Stimulated activated CD8-positive, alpha-beta memory T cell treated with anti-CD3 and anti-CD28 coated beads, Interleukin-2, amount 100 ng/mL, for 48 hours (primary cell): ENCODE results near the gene ERC2.
"Not testable (repeated sequence)": the region's sequence is repeated elsewhere in the genome, so short reads cannot be mapped to it uniquely, and the experiment has no call there.

Experiments used
- DNase-seq, 2 donors: peaks; one replicate each; pipeline ENCODE4 v3.0.0-alpha.2; 2020; ENCODE audit warnings: low read depth in 2 of 2

ERC2 gene

DNA sequence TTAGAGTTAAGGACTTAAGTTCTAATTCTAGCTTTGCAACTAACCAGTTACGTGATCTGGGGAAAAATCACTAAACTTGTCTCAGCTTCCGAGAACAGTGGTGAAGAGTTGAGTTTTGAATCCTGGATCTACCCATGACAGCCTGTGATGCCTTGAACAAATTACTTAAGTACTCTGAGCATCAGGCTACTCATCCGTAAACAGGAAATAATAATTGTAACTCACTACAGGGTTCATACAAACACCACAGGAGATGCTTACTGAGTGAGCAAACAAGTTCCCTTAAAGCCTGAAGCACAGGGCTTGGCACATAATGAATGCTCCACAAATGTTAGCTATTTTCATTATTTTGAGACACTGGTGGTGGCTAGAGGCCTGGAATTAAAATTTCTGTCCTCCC, 158.8 kb downstream of the ERC2 start:
- no peak for DNase-seq

GRCh38 chr3:56308471-56308870, 159.8 kb downstream of the ERC2 start:
- no peak for DNase-seq

DNA sequence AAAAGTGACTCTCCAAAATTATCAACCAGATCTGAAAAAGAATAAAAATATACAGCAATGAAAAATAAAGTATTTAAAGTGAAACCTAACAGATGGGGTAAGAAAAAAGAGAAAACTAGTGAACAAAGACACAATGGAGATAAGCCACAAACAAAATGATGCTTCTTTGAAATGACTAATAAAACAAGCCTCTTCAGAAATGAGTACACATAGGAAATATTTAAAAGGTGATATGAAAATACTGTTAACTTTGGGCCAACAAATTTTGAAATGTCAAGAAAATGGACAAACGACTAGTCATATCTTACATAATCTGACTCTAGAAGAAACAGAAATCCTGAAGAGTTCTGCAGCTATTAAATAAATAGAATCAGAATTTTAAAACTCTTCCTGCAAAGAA, 164.2 kb downstream of the ERC2 start:
- no peak for DNase-seq

GRCh38 chr3:56303487-56303886, 164.8 kb downstream of the ERC2 start:
- no peak for DNase-seq

- DNase-seq, result no peak
These were observed 165.8 kb downstream of the ERC2 start for GRCh38 chr3:56302417-56302816.

DNA sequence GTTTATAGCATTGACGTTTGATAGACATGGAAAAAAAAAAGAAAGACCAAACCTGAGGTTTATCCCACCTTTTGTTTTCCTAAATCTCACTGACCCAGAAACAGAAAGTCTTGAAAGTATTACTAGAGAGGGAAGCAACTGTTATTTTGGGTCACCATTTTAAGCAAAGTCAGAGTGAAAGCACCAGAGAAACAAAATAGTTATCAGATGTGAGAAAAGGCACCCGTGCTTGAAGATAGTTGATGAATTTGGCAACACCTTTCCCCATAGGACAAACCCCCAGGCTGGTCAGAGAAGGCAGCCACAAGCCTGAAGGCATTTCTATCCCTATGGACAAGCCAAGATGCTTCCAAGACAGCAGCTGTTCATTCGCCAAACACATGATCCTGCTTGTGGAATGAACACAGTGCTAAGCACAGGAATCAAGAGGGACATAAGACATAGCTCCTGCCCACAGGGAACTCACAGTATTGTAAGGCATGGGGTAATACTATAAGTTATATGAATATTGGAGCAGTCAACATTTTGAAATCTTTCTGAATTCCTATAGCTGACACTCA, 170.9 kb downstream of the ERC2 start:
- DNase-seq, result no peak

DNA sequence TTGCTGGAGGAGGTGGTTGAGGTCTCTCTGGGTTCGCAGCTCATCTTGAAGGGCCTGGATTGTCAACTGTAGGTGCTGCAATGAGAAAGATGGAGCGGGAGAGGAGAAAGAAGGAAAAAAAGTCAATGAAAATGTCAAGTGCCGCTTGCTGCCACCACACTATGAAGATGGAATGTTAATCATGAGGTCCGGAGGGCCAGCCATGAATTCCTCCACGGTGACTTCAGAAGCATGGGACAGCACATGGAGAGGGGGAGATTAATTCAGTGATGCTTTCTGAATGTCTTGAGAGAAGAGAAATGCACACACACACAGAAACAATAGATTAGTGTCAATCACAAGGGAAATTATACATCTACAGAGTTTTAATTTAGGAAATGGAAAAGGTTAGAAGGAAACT, 171.9 kb downstream of the ERC2 start:
- no peak for DNase-seq

- DNase-seq, result no peak
These were observed 173.1 kb downstream of the ERC2 start for GRCh38 chr3:56295161-56295560.

DNA sequence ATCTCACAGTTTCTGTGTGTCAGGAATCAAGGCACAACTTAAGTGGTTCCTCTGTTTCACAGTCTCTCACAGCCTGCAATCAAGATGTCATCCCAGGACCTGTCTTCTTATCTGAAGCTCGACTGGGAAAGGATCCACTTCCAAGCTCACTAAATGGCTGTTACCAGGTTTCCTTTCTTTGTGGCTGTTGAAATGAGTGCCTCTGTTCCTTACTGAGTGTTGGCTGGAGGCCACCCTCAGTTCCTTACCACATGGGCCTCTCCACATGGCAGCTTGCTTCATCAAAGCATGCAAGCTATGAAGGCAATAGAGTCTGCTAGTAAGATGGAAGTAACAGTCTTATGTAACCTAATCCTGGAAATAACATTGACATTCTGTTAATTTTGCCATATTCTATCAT, 174.0 kb downstream of the ERC2 start:
- no peak for DNase-seq

- DNase-seq, result no peak
These were observed 176.3 kb downstream of the ERC2 start for GRCh38 chr3:56291953-56292352.

DNA sequence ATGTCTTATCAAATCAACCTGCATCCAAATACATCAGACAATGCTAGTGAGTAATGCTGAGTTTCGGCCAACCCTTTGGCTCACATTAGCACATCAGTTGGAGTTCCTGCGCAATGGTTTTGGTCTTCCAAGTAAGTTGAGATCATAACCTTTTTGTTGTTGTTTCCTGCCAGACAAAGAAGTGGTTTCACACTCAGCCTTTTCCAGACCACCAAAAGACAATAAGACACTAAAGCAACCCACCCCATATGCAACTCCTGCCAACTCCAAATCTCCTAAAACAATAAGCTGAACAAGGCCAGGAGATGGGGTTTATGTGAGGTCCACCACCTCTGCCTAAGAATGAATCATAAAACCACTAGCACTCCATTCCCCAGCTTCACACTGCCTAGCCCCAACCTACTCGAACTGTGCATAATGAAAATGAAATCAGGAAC, 177.0 kb downstream of the ERC2 start:
- no peak for DNase-seq

GRCh38 chr3:56290374-56290773, 177.9 kb downstream of the ERC2 start:
- no peak for DNase-seq

DNA sequence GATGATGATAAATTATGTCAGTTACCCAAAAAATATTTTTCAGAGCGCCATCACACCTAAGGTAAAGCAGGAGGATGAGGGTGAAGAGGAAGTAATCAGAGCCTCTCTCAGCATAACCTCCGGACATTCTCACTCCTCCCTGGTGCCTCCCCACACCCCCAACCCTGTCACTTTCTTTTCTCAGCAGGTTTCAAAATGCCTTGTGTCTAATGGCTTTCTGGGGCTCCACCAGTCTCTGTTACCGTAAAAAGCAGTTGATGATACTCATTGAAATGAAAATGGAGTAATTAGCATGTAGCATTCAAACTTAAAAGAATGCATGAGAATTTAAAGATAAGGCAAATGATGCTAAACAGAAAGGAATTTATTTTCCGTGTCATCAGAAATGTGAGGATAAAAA, 180.0 kb downstream of the ERC2 start:
- no peak for DNase-seq

- DNase-seq, result no peak
These were observed 185.9 kb downstream of the ERC2 start for GRCh38 chr3:56282341-56282740.

DNA sequence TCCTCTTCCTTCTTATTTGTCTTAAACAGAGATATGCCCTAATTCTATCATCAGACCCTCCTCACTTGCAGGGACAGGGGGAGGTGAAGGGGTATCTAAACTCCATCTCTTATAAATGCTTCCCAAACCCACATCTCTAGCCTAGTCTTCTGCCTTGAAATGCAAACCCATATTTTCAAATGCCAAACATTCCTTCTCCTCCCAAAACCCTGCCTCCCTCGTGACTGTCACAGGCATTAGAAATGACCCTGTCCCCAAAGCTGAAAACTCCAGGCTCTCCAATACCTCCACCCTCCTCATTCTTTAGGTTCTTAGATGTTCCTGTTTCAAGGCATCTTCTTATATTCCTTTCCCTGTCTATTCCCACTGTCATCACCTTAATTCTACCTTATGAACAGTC, 191.0 kb downstream of the ERC2 start:
- no peak for DNase-seq

DNA sequence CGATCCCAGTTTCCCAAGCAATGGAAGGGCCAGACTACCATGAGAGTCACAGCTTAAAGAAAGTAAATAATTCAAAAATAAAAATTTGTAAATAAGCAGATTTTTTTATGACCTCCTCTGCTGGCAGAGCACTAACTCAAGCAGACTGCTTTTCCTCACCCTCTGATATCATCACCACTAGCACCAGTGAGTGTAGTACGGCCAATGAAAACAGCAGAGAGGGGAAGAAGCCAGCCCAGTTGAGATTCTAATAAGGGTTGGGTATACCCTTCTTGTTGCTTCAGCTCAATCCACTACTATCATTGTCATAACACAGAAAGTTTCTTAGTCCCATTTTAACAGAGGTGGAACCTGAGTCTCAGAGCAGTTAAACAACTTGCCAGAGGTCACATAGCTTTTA, 193.1 kb downstream of the ERC2 start:
- DNase-seq, result no peak

GRCh38 chr3:56269755-56270535, 198.3 kb downstream of the ERC2 start:
- no peak for DNase-seq

DNA sequence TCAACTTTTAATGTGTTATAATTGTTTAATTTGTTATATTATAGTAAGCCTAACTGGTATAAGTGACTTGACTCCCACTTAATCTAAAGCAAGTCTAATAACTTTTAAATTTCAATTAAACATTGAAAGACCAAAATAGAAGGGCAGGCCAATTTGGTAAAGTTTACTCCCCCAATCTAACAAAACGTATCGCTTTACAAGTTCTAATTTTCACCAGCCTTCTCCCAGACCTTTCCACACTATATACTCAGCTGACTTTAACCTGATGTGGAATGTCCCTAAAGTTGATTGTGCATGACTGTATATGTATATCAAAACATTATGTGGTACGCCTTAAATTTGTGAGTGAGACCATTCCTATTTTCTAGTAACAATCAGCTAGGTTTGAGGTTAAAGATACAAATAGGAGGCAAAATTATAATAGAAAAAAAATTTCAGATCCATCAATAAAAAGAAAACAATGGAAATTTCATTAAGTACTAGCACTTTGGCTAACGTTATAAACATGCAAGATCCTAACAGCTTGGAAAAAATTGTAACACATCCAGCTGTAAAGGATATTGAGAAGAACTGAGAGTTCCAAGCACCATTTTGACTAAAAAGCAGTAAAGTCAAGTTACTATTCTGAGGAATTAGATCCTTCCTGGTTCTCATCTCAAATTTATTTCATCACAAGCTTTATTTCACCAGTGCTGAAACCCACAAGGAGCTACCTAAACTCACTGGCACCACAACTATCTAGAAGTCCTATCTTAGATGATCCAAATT, 199.5 kb downstream of the ERC2 start:
- no peak for DNase-seq

GRCh38 chr3:56261852-56262251, 206.4 kb downstream of the ERC2 start:
- not testable (repeated sequence) for DNase-seq

- no peak for DNase-seq
These were observed 208.0 kb downstream of the ERC2 start for GRCh38 chr3:56260262-56260661.

- DNase-seq, result no peak
These were observed 210.4 kb downstream of the ERC2 start for GRCh38 chr3:56257826-56258225.

DNA sequence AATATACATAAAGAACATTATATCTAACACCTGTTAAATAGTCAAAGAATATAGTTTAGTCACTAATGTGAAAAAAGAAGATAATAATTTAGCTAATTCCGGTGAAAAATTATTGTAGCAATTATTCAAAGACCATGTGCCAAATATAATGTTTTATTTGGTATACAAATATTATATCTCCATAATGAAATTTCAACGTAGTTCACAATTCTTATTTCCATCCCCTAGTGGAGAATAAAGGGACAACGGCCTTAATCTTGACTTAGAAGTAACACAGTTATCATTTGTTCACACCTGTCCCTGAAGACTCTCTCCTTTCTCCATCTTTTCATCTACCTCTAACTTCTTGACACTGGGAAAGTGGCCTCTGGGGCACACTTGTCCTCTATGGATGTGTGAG, 213.4 kb downstream of the ERC2 start:
- DNase-seq, result no peak
